H9 (cell line): ENCODE data around the gene SDHA. TPM values are rescaled to one million over a fixed set of nuclear protein-coding genes. Genes with fewer than 3 reads are reported as not detected.

ENCODE experiments used
- DNase-seq: peaks from one replicate; pipeline ENCODE4 v3.0.0-alpha.2; 2017
- H2AFZ ChIP-seq: one replicate; pipeline ENCODE4 v1.6.1; 2013; ENCODE audit warnings: mild to moderate bottlenecking, low read length, control low read depth, moderate library complexity
- H2AK5ac ChIP-seq: 2 replicates; pipeline ENCODE4 v1.6.1; 2013; ENCODE audit warnings: low read length, control low read depth, mixed read lengths; ENCODE audit not compliant: insufficient read length
- H2BK120ac ChIP-seq: one replicate; pipeline ENCODE4 v1.6.1; 2013; ENCODE audit warnings: low read depth, mild to moderate bottlenecking, low read length, control low read depth, inconsistent platforms; ENCODE audit not compliant: poor library complexity, severe bottlenecking
- H2BK12ac ChIP-seq: 2 replicates; pipeline ENCODE4 v1.6.1; 2013; ENCODE audit warnings: low read length, control low read depth, mixed read lengths, low read depth; ENCODE audit not compliant: insufficient read length
- H2BK15ac ChIP-seq: 2 replicates; pipeline ENCODE4 v1.6.1; 2013; ENCODE audit warnings: low read depth, low read length, control low read depth
- H2BK20ac ChIP-seq: one replicate; pipeline ENCODE4 v1.6.1; 2013; ENCODE audit warnings: low read depth, mild to moderate bottlenecking, low read length, control low read depth, inconsistent platforms; ENCODE audit not compliant: poor library complexity, severe bottlenecking
- H2BK5ac ChIP-seq: 2 replicates; pipeline ENCODE4 v1.6.1; 2013; ENCODE audit warnings: low read length, control low read depth, mixed read lengths; ENCODE audit not compliant: insufficient read length
- H3K14ac ChIP-seq: 2 replicates; pipeline ENCODE4 v1.6.1; 2013; ENCODE audit warnings: low read length, control low read depth; ENCODE audit not compliant: insufficient read depth
- H3K18ac ChIP-seq: 2 replicates; pipeline ENCODE4 v1.6.1; 2013; ENCODE audit warnings: low read depth, mild to moderate bottlenecking, mixed read lengths, low read length, control low read depth; ENCODE audit not compliant: insufficient read length
- H3K23ac ChIP-seq: 2 replicates; pipeline ENCODE4 v1.6.1; 2013; ENCODE audit warnings: low read length, control low read depth, mixed read lengths, low read depth; ENCODE audit not compliant: insufficient read length
- H3K23me2 ChIP-seq: 2 replicates; pipeline ENCODE4 v1.6.1; 2013; ENCODE audit warnings: low read depth, mild to moderate bottlenecking, mixed read lengths, low read length, control low read depth; ENCODE audit not compliant: insufficient read length, poor library complexity, severe bottlenecking
- H3K27ac ChIP-seq: 2 replicates; pipeline ENCODE4 v1.5.1; 2013; ENCODE audit warnings: low read length, control low read depth, mixed read lengths, low read depth; ENCODE audit not compliant: insufficient read length
- H3K27me3 ChIP-seq: 2 replicates; pipeline ENCODE4 v1.6.1; 2013; ENCODE audit warnings: low read length, control low read depth, inconsistent platforms; ENCODE audit not compliant: insufficient read depth
- H3K4ac ChIP-seq: 2 replicates; pipeline ENCODE4 v1.6.1; 2013; ENCODE audit warnings: low read depth, mild to moderate bottlenecking, control low read depth, inconsistent platforms, low read length, moderate library complexity
- H3K4me1 ChIP-seq: 2 replicates; pipeline ENCODE4 v1.6.1; 2013; ENCODE audit warnings: low read length, control low read depth, inconsistent platforms; ENCODE audit not compliant: insufficient read depth
- H3K4me2 ChIP-seq: 2 replicates; pipeline ENCODE4 v1.6.1; 2013; ENCODE audit warnings: low read length, control low read depth, mixed read lengths; ENCODE audit not compliant: insufficient read length, insufficient read depth
- H3K56ac ChIP-seq: 2 replicates; pipeline ENCODE4 v1.6.1; 2013; ENCODE audit warnings: low read depth, mild to moderate bottlenecking, mixed read lengths, low read length, control low read depth; ENCODE audit not compliant: insufficient read length
- H3K79me1 ChIP-seq: 2 replicates; pipeline ENCODE4 v1.6.1; 2013; ENCODE audit warnings: low read depth, mild to moderate bottlenecking, moderate library complexity, low read length, control low read depth, inconsistent platforms; ENCODE audit not compliant: insufficient read depth, poor library complexity, severe bottlenecking
- H3K79me2 ChIP-seq: 2 replicates; pipeline ENCODE4 v1.6.1; 2013; ENCODE audit warnings: low read length, control low read depth, inconsistent platforms; ENCODE audit not compliant: insufficient read depth
- H3K9ac ChIP-seq: 2 replicates; pipeline ENCODE4 v1.6.1; 2013; ENCODE audit warnings: low read length, control low read depth, mixed read lengths; ENCODE audit not compliant: insufficient read length; ENCODE audit errors: extremely low read depth
- H3K9me3 ChIP-seq: one replicate; pipeline ENCODE4 v1.6.1; 2013; ENCODE audit warnings: low read depth, low read length, inconsistent platforms; ENCODE audit not compliant: control insufficient read depth
- H3T11ph ChIP-seq: one replicate; pipeline ENCODE4 v1.6.1; 2013; ENCODE audit warnings: mild to moderate bottlenecking, low read length, control low read depth, inconsistent platforms
- H4K20me1 ChIP-seq: one replicate; pipeline ENCODE4 v1.6.1; 2013; ENCODE audit not compliant: control insufficient read depth, insufficient read length, insufficient read depth
- H4K5ac ChIP-seq: 2 replicates; pipeline ENCODE4 v1.6.1; 2013; ENCODE audit warnings: low read depth, mild to moderate bottlenecking, mixed read lengths, low read length, control low read depth; ENCODE audit not compliant: insufficient read length
- H4K8ac ChIP-seq: replicated peaks from 2 replicates; pipeline ENCODE4 v1.6.1; 2013; ENCODE audit warnings: low read length, control low read depth, mixed read lengths, low read depth; ENCODE audit not compliant: insufficient read length
- H4K91ac ChIP-seq: 2 replicates; pipeline ENCODE4 v1.6.1; 2013; ENCODE audit warnings: low read depth, mild to moderate bottlenecking, moderate library complexity, mixed read lengths, low read length, control low read depth; ENCODE audit not compliant: insufficient read length
- H3K27ac Mint-ChIP-seq, 3 experiments: 2 replicates in 2 of 3; 3 replicates in 1 of 3; pipeline ENCODE4 v1.8.0; 2020 to 2021; ENCODE audit warnings: mixed read lengths in 3 of 3, mild to moderate bottlenecking in 1 of 3, moderate library complexity in 1 of 3
- H3K27me3 Mint-ChIP-seq: 2 replicates; pipeline ENCODE4 v1.8.0; 2021; ENCODE audit warnings: low read depth, mild to moderate bottlenecking, moderate library complexity, mixed read lengths
- H3K36me3 Mint-ChIP-seq, 3 experiments: 2 replicates in 2 of 3; 3 replicates in 1 of 3; pipeline ENCODE4 v1.8.0; 2020 to 2021; ENCODE audit warnings: low read depth in 3 of 3, mixed read lengths in 3 of 3; ENCODE audit not compliant: insufficient read depth in 1 of 3
- H3K4me1 Mint-ChIP-seq, 2 experiments: 2 replicates each; pipeline ENCODE4 v1.8.0; 2020; ENCODE audit warnings: mixed read lengths in 2 of 2
- H3K4me3 Mint-ChIP-seq, 2 experiments: 2 replicates in 1 of 2; 3 replicates in 1 of 2; pipeline ENCODE4 v1.8.0; 2020 to 2021; ENCODE audit warnings: mild to moderate bottlenecking in 2 of 2, mixed read lengths in 2 of 2, moderate library complexity in 1 of 2
- H3K9me3 Mint-ChIP-seq, 2 experiments: 2 replicates in 1 of 2; 3 replicates in 1 of 2; pipeline ENCODE4 v1.8.0; 2020; ENCODE audit warnings: mild to moderate bottlenecking in 2 of 2, mixed read lengths in 2 of 2, moderate library complexity in 1 of 2
- WGBS: extraction: QIAGEN DNeasy Blood & Tissue Kit; methylation state at CpG from one replicate; pipeline ENCODE4 v1.1.7; 2013; ENCODE audit warnings: missing lambda C conversion rate, low lambda C conversion rate, mixed read lengths; ENCODE audit not compliant: insufficient read length; ENCODE audit errors: extremely low coverage; 5-methylcytosine and 5-hydroxymethylcytosine counted together
- total RNA-seq: library from RNA; stranded (reverse); gene quantifications from 2 replicates; pipeline ENCODE4 v1.2.1, GENCODE V29; 2021
- TF ChIP-seq, protein P1 (sequence below): fragments of 200-600 bp; sonication (generic); conservative IDR thresholded peaks from 3 replicates; pipeline ENCODE4 v1.8.0; 2021; ENCODE audit warnings: antibody characterized with exemption, mild to moderate bottlenecking

Gene SDHA
- total RNA-seq, 1 experiment from 2014 or later: 84.8 TPM

DNA sequence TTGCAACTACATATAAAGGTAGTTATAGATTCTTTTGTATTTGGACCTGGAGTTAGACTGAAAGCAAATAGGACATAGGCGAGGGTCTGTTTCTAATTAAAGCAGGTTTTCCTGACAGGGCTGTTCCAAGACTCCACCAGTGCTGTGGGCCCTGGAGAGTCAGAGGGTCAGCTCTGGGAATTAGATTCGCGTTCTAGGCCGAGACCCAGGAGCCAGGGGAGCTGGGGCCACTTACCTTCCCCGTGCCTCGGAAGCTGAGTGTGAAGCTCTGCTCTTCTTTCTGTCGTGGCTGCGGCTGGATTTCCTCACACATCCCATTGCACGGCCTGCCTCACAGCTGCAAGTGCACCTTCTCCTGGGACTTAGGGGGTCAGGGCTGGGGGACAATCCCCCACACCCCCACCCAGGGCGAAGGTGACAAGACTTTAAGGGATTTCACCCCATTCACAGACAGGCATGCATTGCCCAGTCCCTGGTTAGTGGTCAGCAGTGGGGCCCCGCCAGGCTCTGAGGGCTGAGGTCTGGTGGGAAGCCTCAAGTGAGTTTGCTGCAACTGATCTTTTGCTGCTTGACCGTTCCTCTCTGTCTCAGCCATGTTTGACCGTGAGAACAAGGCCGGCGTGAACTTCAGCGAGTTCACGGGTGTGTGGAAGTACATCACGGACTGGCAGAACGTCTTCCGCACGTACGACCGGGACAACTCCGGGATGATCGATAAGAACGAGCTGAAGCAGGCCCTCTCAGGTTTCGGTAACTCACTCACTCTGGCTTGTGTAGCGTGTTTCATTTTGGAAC, 88.1 kb downstream of the SDHA start:
- H3K4me1 Mint-ChIP-seq: peaks cover 22 to 35% of the 10 kb centered on the region in 2 experiments
- H4K5ac ChIP-seq: no peak overlapping the region
- H3K9me3 Mint-ChIP-seq: no peaks in the 10 kb centered on the region
- TF ChIP-seq, protein P1, sequence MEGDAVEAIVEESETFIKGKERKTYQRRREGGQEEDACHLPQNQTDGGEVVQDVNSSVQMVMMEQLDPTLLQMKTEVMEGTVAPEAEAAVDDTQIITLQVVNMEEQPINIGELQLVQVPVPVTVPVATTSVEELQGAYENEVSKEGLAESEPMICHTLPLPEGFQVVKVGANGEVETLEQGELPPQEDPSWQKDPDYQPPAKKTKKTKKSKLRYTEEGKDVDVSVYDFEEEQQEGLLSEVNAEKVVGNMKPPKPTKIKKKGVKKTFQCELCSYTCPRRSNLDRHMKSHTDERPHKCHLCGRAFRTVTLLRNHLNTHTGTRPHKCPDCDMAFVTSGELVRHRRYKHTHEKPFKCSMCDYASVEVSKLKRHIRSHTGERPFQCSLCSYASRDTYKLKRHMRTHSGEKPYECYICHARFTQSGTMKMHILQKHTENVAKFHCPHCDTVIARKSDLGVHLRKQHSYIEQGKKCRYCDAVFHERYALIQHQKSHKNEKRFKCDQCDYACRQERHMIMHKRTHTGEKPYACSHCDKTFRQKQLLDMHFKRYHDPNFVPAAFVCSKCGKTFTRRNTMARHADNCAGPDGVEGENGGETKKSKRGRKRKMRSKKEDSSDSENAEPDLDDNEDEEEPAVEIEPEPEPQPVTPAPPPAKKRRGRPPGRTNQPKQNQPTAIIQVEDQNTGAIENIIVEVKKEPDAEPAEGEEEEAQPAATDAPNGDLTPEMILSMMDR: no peak
- peaks cover 2 to 26% (median 19%) of the 10 kb centered on the region in 3 experiments; a peak in 6 of 7 replicates for H3K36me3 Mint-ChIP-seq
- no peak overlapping the region for H2BK20ac ChIP-seq
- no peak overlapping the region for H2BK5ac ChIP-seq
- H4K91ac ChIP-seq: no peak overlapping the region
- no peak overlapping the region for H2AFZ ChIP-seq
- no peaks in the 10 kb centered on the region for H3K27me3 Mint-ChIP-seq
- no peaks in the 10 kb centered on the region for H3K23me2 ChIP-seq
- H3K79me2 ChIP-seq: no peaks in the 10 kb centered on the region; the same call in 1 of the 2 replicates
- WGBS: no CpG with 5 or more reads among the region's 28 CpGs
- H3K4ac ChIP-seq: no peak overlapping the region
- H2AK5ac ChIP-seq: no peak overlapping the region
- no peak overlapping the region for H2BK12ac ChIP-seq
- no peaks in the 10 kb centered on the region for H3K27me3 ChIP-seq
- H3K23ac ChIP-seq: no peak overlapping the region
- DNase-seq: no peak
- H3K27ac ChIP-seq: no peak overlapping the region
- H3K14ac ChIP-seq: no peak overlapping the region
- H3K9ac ChIP-seq: no peak overlapping the region
- H3K27ac Mint-ChIP-seq: peak overlapping the region in 1 of 3 experiments; percentile 58; a peak in 1 of 7 replicates
- no peak overlapping the region for H3K4me3 Mint-ChIP-seq
- no peak overlapping the region for H3T11ph ChIP-seq
- no peak overlapping the region for H4K8ac ChIP-seq
- H3K79me1 ChIP-seq: no peaks in the 10 kb centered on the region
- no peak overlapping the region for H2BK15ac ChIP-seq
- H3K18ac ChIP-seq: no peak overlapping the region
- H3K9me3 ChIP-seq: no peaks in the 10 kb centered on the region
- H4K20me1 ChIP-seq: no peaks in the 10 kb centered on the region
- no peak overlapping the region for H3K4me2 ChIP-seq
- H3K56ac ChIP-seq: no peak overlapping the region
- no peaks in the 10 kb centered on the region; the same call in 1 of the 2 replicates for H3K4me1 ChIP-seq
- no peak overlapping the region for H2BK120ac ChIP-seq

Other genes starting within 250 kb of the SDHA start
- gene PLEKHG4B, start 126.2 kb upstream of the SDHA start, total RNA-seq: 41.9 and 44.3 TPM in 2 replicates
- not detected in 2 replicates for gene LRRC14B, start 26.8 kb upstream of the SDHA start, total RNA-seq
- 9.0 and 9.4 TPM in 2 replicates for gene CCDC127, start 167 bp upstream of the SDHA start, total RNA-seq
- 84.9 and 91.5 TPM in 2 replicates for gene PDCD6, start 53.3 kb downstream of the SDHA start, total RNA-seq
- 1.7 and 2.2 TPM in 2 replicates for gene AHRR, start 103.4 kb downstream of the SDHA start, total RNA-seq
- 36.7 and 37.6 TPM in 2 replicates for gene EXOC3, start 224.9 kb downstream of the SDHA start, total RNA-seq